ENCODE data around the gene PARD3B. TPM values are rescaled to one million over a fixed set of nuclear protein-coding genes. Genes with fewer than 3 reads are reported as not detected.

Gene PARD3B
- total and polyA plus RNA-seq, 7 donors: 0.42 to 6.0 (median 4.8) TPM

- Histone ChIP-seq H3K9me3 (no peaks in the 10 kb centered on the region), H3K4me1 (no peaks in the 10 kb centered on the region), H3K4me3 (no peak overlapping the region), H3K36me3 (ENCODE audit: insufficient read depth in 1 of 2, low read depth in 1 of 2) (no peaks in the 10 kb centered on the region), H3K27me3 (ENCODE audit: insufficient read depth in 3 of 3, low read length in 2 of 3) (no peaks in the 10 kb centered on the region), H3K27ac (no peak overlapping the region)
- WGBS, 3 donors: 46 to 80% (median 66%) methylated on average over 2 of the region's 2 CpGs
- intact Hi-C loops (cut with DNase I): no loop called here
- TF ChIP-seq CTCF (IDR thresholded peaks at IDR 0.05): no peak
- ATAC-seq (no peak), DNase-seq (no peak)
These were observed 254.5 kb downstream of the PARD3B start for GRCh38 chr2:204799791-204800190.

GRCh38 chr2:204808494-204808893 lies 263.2 kb downstream of the PARD3B start:
- Histone ChIP-seq H3K4me3 (no peak overlapping the region), H3K4me1 (no peaks in the 10 kb centered on the region), H3K27me3 (ENCODE audit: insufficient read depth in 3 of 3, low read length in 2 of 3) (no peaks in the 10 kb centered on the region), H3K9me3 (peaks cover 14% of the 10 kb centered on the region), H3K27ac (no peak overlapping the region), H3K36me3 (ENCODE audit: insufficient read depth in 1 of 2, low read depth in 1 of 2) (no peaks in the 10 kb centered on the region)
- TF ChIP-seq CTCF (IDR thresholded peaks at IDR 0.05): no peak
- DNase-seq (no peak), ATAC-seq (no peak)
- intact Hi-C loops (cut with DNase I): no loop called here

- intact Hi-C loops (cut with DNase I): no loop called here
- DNase-seq: no peak
- no peak for TF ChIP-seq CTCF (IDR thresholded peaks at IDR 0.05)
These were observed 279.6 kb downstream of the PARD3B start for GRCh38 chr2:204824751-204825453.

GRCh38 chr2:204825681-204826080 lies 280.4 kb downstream of the PARD3B start:
- TF ChIP-seq CTCF (IDR thresholded peaks at IDR 0.05): no peak

More at GRCh38 chr2:204824751-204825453, 279.6 kb downstream of the PARD3B start:
- no peak overlapping the region for H3K27ac ChIP-seq
- H3K27me3 ChIP-seq (ENCODE audit: insufficient read depth in 3 of 3, low read length in 2 of 3): no peaks in the 10 kb centered on the region
- 81 to 86% (median 85%) methylated on average over 5 of the region's 5 CpGs for WGBS, 3 donors
- no peaks in the 10 kb centered on the region for H3K9me3 ChIP-seq
- H3K4me1 ChIP-seq: no peaks in the 10 kb centered on the region
- ATAC-seq: no peak
- no peaks in the 10 kb centered on the region for H3K36me3 ChIP-seq (ENCODE audit: insufficient read depth in 1 of 2, low read depth in 1 of 2)
- no peak overlapping the region for H3K4me3 ChIP-seq

More at GRCh38 chr2:204825681-204826080, 280.4 kb downstream of the PARD3B start:
- ATAC-seq (no peak), DNase-seq (no peak)
- Histone ChIP-seq H3K4me1 (no peaks in the 10 kb centered on the region), H3K9me3 (no peaks in the 10 kb centered on the region), H3K27ac (no peak overlapping the region), H3K36me3 (ENCODE audit: insufficient read depth in 1 of 2, low read depth in 1 of 2) (no peaks in the 10 kb centered on the region), H3K27me3 (ENCODE audit: insufficient read depth in 3 of 3, low read length in 2 of 3) (no peaks in the 10 kb centered on the region), H3K4me3 (no peak overlapping the region)
- WGBS, 3 donors: 88 to 91% (median 90%) methylated on average over 5 of the region's 5 CpGs
- intact Hi-C loops (cut with DNase I): no loop called here
